ENCODE data around the gene MRPL38.

The MRPL38 gene

GRCh38 chr17:75850928-75851692 is 53.6 kb downstream of the MRPL38 start:
- no peak for DNase-seq

DNA sequence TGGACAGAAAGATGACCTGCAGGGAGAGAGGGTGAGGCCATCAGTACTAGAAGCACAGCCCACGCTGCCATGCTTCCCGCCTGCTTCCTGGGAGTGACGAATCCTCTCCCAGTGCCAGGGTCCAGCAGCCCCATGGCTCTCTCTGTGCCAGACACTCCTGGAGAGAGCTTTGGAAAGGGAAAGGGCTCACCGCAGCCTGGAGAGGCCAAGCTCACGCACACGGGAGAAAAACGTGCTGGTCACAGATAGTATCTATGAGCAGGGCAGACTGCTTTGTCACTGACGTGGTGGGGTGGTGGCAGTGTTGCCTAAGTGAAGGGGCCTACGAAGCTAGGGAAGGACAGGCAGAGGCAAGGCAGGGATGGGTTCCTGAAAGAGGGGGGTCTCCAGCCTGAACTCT is 55.0 kb downstream of the MRPL38 start:
- no peak for DNase-seq

- DNase-seq = no peak
Observed at GRCh38 chr17:75849279-75849646, 55.4 kb downstream of the MRPL38 start.
